Fibroblast of pulmonary artery (primary cell): ENCODE results near the gene CACNA1D.

Source experiments
- DNase-seq: peaks from one replicate; pipeline ENCODE4 v3.0.0-alpha.2; 2010; ENCODE audit warnings: low read depth
- H3K4me3 ChIP-seq: replicated peaks from 2 replicates; pipeline ENCODE4 v1.5.1; 2011; ENCODE audit warnings: low read depth, mild to moderate bottlenecking, control low read depth, low read length, moderate library complexity
- TF ChIP-seq, protein P1 (sequence below): IDR thresholded peaks from 2 replicates; pipeline ENCODE4 v1.5.1; 2011; ENCODE audit warnings: mild to moderate bottlenecking, control low read depth, low read length, inconsistent platforms; ENCODE audit errors: missing control alignments

Gene CACNA1D

DNA sequence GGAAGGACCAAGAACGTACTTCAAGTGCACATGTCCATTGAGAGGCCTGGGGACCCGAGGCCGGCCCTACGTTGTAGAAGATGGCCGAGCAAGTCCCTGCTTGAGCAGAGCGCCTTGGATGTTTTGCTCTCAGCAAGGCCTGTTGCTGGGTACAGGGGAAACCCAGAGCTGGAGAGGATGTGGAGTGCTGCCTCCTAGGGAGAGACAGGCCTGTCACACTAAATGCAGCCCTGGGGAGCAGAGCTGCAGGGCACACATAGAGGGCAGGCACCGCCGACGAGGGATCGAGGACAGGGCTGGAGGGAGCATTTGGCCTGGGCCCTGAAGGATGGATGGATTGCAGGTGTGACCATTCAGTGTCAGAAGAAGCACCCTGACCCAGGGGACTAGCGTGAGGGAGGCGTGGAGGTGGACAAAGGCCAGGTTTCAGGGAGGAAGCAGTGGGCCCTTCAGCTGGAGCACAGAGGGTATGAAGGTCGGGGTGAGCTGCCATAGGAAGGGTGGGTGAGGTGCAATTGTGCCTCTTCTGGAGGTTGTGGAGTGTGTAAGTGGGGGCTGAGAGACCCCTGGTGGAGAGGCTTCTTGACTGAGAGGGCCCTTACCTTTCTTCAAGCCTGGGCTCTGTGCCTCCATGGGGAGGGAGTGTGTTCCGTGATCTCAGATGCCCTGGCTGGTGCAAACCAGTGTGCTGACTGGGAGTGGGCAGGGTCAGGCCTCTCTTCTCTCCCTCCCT lies 209.4 kb downstream of the CACNA1D start:
- TF ChIP-seq, protein P1, sequence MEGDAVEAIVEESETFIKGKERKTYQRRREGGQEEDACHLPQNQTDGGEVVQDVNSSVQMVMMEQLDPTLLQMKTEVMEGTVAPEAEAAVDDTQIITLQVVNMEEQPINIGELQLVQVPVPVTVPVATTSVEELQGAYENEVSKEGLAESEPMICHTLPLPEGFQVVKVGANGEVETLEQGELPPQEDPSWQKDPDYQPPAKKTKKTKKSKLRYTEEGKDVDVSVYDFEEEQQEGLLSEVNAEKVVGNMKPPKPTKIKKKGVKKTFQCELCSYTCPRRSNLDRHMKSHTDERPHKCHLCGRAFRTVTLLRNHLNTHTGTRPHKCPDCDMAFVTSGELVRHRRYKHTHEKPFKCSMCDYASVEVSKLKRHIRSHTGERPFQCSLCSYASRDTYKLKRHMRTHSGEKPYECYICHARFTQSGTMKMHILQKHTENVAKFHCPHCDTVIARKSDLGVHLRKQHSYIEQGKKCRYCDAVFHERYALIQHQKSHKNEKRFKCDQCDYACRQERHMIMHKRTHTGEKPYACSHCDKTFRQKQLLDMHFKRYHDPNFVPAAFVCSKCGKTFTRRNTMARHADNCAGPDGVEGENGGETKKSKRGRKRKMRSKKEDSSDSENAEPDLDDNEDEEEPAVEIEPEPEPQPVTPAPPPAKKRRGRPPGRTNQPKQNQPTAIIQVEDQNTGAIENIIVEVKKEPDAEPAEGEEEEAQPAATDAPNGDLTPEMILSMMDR = no peak
- no peak for DNase-seq
- no peak overlapping the region for H3K4me3 ChIP-seq

DNA sequence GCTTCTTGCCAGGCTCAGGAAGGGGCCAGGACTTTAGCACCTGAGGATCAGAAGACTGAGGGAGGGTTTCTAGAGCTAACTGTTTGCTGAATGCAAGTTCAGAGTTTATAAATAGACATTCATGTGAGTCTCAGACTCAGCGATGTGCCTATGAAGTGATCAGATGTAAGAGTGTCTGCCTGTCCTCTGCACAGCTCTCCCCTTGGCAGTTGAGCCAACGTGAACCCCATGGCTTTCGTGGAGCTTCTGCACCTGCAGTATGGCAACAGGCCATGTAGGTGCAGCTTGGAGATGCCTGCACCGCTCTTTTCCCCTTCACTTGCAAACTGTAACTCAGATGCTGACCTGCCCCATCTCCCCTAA lies 209.9 kb downstream of the CACNA1D start:
- TF ChIP-seq, protein P1 = no peak
- H3K4me3 ChIP-seq = no peak overlapping the region
- no peak for DNase-seq

DNA sequence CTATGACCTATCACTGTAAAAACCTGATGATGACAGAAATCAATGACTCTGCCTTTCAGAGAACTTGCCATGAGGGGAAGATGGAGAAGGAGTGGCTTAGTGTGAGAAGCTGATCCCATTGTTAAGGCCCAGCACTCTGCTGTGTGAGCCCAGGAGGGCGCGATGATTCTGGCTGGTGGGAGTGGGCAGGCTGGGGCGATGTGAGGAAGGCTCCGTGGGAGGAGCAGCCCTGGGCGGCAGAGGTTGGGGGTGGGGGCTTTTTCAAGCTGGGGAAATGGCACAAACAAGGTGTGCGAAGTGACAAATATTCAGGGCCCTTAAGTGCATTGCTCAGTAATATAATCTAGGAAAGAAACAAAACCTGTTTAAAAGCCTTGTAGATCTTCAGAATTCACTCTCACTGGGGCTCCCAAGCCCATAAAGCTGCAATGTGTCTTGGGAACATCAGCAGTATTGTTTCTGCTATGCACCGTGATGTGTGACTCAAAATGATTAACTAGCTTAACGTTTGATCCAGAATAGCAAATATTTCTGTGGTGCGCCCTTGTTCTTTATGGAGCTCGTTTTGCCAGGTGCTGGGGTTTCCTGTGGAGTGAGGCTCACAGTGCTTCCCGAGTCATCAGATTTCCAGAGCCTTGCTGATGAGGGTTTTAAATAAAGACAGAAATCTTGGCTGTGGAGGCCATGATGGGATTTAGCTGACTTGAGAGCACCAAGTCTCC lies 210.8 kb downstream of the CACNA1D start:
- DNase-seq = no peak
- no peak overlapping the region for H3K4me3 ChIP-seq
- TF ChIP-seq, protein P1 = no peak

DNA sequence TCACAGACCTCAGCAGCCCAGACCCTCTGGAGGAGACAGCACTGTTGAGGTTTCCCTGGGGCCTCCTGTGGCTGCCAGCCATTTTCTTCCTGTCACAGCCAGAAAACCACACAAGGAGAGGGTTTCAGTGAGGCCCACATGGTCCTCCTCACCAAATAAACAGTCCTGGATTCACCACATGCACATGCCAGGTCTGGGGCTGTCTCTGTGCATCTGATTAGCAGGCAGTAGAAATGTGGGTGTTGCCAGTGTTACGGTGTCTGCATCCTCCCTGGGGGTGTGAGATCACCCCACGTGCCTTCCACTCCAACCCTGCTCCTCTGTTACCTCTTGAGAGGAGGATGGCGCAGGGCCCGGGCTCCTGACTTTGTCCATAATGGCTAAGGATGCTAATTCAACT lies 211.4 kb downstream of the CACNA1D start:
- H3K4me3 ChIP-seq = no peak overlapping the region
- TF ChIP-seq, protein P1 = no peak

DNA sequence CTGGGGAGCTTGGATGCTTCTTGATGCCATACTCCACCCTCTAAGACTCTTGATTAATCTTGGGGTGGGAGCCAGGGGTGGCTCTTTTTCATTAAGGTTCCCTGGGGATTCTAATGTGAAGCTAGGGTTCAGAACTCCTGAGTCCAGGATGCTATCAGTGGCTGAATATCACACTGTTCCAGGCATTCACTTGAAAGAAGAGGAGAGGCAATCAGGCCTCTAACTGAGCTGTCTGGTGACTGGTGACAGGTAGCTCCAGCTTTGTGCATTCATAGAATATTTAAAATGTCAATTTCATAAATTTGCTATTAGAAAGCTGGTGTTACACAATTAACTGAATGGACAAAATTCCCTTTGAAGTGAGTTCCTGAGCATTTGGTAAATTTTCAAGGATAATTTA lies 212.8 kb downstream of the CACNA1D start:
- DNase-seq = no peak
- TF ChIP-seq, protein P1 = no peak
- no peak overlapping the region for H3K4me3 ChIP-seq

More for the DNA sequence above, 211.4 kb downstream of the CACNA1D start:
- no peak for DNase-seq

DNA sequence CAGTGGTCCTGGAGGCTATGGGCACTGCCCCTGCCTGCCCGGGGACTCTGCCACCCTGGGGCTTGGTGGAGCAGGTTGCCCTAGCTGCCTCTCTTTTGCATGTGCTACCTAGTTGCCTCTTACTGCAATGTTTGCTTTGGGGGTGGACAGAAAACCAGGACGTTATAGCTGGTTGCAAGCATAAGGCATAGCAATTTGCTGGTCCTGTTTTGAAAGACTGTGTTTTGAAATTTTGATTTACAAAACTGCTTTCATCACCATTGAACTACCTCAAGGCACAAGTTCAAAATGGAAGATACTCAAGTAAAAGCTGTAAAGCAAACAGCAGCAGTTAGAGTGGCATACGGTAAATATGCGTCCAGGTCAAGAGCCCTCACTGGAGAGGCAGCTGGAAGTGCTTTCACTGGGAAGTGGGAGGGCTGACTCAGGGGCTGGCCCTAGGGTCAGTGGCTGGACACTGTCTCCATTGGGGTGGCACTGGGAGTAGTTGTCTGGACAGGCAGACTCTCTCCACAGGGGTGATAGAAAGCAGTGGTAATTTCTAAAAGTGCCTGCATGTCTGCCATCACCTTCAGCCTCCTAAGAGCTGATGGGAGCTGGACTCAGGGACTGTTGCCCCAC lies 213.7 kb downstream of the CACNA1D start:
- TF ChIP-seq, protein P1 = no peak
- no peak for DNase-seq
- H3K4me3 ChIP-seq = no peak overlapping the region
